ENCODE results near the gene ILRUN.
"Not testable (repeated sequence)": the region's sequence is repeated elsewhere in the genome, so short reads cannot be mapped to it uniquely, and the experiment has no call there.

Gene ILRUN

GRCh38 chr6:34663831-34664255 lies 32.7 kb downstream of the ILRUN start:
- DNase-seq, result peak; percentile 74 to 93 (median 83)

- DNase-seq, result no peak
These were observed 33.2 kb downstream of the ILRUN start for GRCh38 chr6:34663371-34663770.

DNA sequence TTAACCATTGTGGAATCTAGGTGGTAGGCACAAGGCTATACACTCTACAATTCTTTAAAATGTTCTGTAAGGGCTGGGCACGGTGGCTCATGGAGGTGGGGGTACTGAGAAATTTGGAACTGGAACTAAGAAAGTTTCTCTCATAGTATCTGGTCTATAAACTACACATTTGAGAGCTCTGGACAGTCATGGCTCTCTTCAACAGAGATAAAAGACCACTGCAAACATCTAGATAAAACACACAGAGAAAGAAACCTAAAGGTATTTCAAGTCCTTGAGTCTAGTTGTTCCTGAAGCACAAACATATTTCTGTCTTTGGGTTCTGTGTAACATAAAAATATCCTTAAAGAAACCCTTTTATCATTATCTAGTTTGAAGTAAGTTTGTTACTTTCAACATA lies 35.2 kb downstream of the ILRUN start:
- no peak for DNase-seq

- DNase-seq, result no peak
These were observed 37.8 kb downstream of the ILRUN start for GRCh38 chr6:34658605-34659265.

- not testable (repeated sequence) for DNase-seq
These were observed 38.5 kb downstream of the ILRUN start for GRCh38 chr6:34657979-34658480.

DNA sequence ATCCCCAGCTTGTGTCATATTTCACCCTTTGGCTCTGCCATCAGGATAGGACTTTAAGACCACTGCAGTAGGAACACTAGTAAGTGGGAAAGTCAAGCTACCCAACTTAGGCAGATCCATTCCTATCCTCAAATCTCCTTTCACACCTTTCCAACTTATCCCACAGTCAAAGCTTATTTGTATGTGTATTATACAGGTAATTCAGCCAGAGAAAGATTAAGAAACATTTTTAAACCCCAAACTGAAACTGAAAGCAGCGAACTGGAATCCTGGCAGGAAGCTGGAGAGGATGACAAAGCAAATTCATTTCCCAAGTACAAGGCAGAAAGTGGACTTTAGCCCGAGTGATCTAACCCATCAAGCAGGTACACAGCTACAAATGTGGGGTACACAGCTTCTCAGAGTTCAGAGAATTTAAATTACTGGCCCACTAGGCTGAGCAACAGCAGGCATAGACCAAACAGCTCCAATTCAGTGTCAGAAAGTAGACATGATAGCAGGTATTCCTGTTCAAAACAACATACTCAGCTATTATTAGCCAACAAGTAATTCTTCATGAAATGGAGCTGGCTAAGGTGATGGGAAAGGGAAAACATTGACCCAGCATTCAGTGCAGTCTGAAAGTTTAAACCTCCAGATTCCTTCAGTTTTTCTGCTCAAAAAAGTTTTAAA lies 39.1 kb downstream of the ILRUN start:
- DNase-seq, result peak; percentile 32 to 66 (median 56)

DNA sequence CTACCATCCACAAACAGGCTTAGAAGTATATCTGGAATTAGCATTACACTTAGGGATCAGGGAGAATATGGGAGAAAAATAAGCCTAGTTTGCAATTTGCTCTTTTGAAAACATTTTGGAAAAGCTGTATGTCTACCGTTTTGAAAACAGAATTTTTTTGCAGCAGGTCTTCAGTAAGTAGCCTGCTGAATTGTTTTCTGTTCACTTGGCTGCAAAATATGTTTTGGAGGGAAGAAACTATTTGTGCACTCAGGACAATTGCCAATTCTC lies 39.6 kb downstream of the ILRUN start:
- DNase-seq, result no peak

- peak; percentile 54 to 83 (median 68) for DNase-seq
These were observed 40.1 kb downstream of the ILRUN start for GRCh38 chr6:34656378-34657036.

- not testable (repeated sequence) for DNase-seq
These were observed 40.6 kb downstream of the ILRUN start for GRCh38 chr6:34655876-34656377.

DNA sequence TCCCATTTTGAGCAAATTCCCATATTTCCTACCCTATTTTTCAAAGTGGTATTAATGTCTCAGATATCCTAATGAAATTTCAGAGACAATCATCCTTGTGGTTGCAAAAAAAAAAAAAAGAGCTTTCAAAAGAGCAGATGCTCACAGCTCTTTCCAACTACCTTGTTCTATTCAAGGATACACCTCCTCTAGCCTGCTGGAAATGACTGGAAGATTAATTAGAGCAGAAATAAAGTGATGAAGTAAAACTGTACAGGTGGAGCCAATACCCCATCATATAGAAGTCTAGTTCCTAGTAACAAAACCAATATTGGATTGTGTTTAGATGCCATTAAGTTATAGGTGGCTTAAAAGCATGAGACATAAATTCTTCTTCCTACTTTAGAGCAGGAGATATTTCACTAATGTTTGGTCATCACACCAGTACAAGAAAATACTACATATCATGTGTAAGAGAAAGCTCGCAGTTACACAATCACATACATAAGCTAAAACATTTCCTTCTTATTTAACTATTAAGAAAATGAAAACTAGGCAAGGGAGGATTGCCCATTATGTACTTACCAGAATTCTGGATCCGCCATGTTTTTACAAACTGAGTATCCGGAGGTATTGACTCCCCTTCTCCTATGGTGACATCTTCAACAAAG lies 42.4 kb downstream of the ILRUN start:
- DNase-seq, result peak in 2 of 4 experiments; percentile 58 to 59

DNA sequence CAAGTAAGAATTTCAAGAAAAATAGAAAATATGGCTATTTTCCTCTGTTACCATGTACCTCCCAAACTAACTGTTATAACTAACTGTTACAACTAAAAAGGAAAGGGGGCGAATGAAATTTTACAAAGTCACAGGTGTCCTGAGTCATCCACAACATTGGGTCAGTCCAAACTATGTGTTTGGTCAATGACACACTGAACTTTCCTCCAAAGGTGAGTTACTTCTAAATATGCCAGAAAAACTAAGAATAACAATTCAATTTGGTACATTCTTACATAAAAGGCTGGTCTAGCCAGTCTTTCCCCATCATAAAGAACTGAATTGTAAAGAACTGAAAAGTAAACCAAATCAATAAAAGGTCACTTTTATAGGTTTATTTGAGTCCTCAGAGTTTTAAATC lies 44.3 kb downstream of the ILRUN start:
- no peak for DNase-seq

DNA sequence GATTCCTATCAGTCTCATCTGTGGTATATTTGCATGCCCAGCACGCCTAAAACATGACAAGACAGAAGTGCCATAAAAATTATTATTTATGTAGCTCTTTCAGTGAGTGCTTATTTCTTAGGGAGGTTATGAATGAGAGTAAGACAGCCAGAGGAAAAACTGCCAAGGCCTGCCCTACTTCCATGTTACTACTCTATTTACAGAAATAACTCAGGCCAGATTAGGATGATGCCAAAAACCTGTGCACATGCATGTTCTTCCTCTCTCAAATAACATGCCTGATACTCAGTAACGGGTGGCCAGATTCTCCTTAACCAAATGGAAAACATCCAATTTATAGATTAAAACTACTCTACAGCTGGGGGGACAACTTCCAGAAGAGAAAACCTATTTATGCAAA lies 45.7 kb downstream of the ILRUN start:
- DNase-seq, result no peak

DNA sequence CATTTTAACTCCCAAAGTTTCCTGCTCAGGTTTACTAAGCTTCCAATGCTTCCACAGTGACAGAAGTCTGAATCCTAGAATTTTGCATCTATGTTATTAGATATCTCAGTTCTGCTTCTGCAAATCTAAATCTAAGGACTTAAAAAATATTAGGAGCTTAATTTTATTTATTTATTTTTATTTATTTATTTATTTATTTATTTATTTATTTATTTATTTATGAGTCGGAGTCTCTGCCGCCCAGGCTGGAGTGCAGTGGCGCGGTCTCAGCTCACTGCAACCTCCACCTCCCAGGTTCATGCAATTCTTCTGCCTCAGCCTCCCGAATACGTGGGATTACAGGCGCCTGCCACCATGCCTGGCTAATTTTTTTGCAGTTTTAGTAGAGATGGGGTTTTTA lies 46.3 kb downstream of the ILRUN start:
- DNase-seq, result not testable (repeated sequence)

DNA sequence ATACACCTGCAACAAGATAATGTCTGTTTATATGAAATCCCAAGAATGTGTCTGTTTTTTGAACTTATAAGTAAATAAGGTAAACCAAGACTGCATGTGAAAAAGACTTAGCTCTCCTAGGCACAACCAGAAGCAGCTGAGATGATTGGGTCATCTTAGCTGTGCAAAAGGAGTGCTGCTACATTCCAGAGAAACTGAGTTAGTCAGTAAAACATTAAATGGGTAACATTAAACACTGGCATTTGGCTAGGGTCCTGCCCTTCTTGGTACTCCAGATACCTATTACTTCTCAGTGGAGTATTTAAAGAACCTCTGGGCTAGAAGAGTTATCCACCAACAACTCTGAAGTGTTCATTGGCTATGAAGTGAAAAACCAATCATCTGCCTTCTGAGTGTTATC lies 47.8 kb downstream of the ILRUN start:
- no peak for DNase-seq
